Ishikawa (cell line): ENCODE measurements around the gene CPNE2.
A peak's percentile ranks its signal among the peaks of the same experiment; 100 is the strongest.

Experiments used
- CEBPB ChIP-seq: IDR thresholded peaks from 2 replicates; pipeline ENCODE4 v1.6.1; 2012
- CREB1 ChIP-seq: IDR thresholded peaks from 2 replicates; pipeline ENCODE4 v1.6.1; 2012; ENCODE audit warnings: low read depth
- EGR1 ChIP-seq: IDR thresholded peaks from 2 replicates; pipeline ENCODE4 v1.6.1; 2012
- EP300 ChIP-seq: IDR thresholded peaks from 2 replicates; pipeline ENCODE4 v1.6.1; 2012; ENCODE audit warnings: borderline replicate concordance
- FOXM1 ChIP-seq: IDR thresholded peaks from 2 replicates; pipeline ENCODE4 v1.6.1; 2012; ENCODE audit warnings: low read depth, borderline replicate concordance
- MAX ChIP-seq: IDR thresholded peaks from 2 replicates; pipeline ENCODE4 v1.6.1; 2012
- NFIC ChIP-seq: IDR thresholded peaks from 2 replicates; pipeline ENCODE4 v1.6.1; 2012
- RAD21 ChIP-seq: IDR thresholded peaks from 2 replicates; pipeline ENCODE4 v1.6.1; 2012; ENCODE audit warnings: low read depth
- TAF1 ChIP-seq: IDR thresholded peaks from 2 replicates; pipeline ENCODE4 v1.6.1; 2012; ENCODE audit warnings: low read depth, mild to moderate bottlenecking
- TCF12 ChIP-seq: IDR thresholded peaks from 2 replicates; pipeline ENCODE4 v1.6.1; 2012; ENCODE audit warnings: low read depth
- TEAD4 ChIP-seq: IDR thresholded peaks from 2 replicates; pipeline ENCODE4 v1.6.1; 2012
- USF1 ChIP-seq: IDR thresholded peaks from 2 replicates; pipeline ENCODE4 v1.6.1; 2012
- YY1 ChIP-seq: IDR thresholded peaks from 2 replicates; pipeline ENCODE4 v1.6.1; 2012; ENCODE audit warnings: low read depth
- ZBTB7A ChIP-seq: IDR thresholded peaks from 2 replicates; pipeline ENCODE4 v1.6.1; 2012; ENCODE audit warnings: low read depth
- TF ChIP-seq, protein P1 (sequence below): IDR thresholded peaks from 2 replicates; pipeline ENCODE4 v1.6.1; 2012; ENCODE audit warnings: low read depth, mild to moderate bottlenecking

Gene CPNE2

GRCh38 chr16:57091975-57092785 lies at the start of gene CPNE2:
CPNE2 (plus strand) TSS chr16:57092583; CDS start chr16:57110743, 18,160 bp downstream.
- TF ChIP-seq FOXM1 = no peak
- TF ChIP-seq CREB1 = no peak
- TF ChIP-seq CEBPB = no peak
- TF ChIP-seq TAF1 = no peak
- no peak for TF ChIP-seq TCF12
- TF ChIP-seq EP300 = no peak
- no peak for TF ChIP-seq RAD21
- TF ChIP-seq TEAD4 = no peak
- no peak; the same call in 1 of the 2 replicates for TF ChIP-seq EGR1

DNA sequence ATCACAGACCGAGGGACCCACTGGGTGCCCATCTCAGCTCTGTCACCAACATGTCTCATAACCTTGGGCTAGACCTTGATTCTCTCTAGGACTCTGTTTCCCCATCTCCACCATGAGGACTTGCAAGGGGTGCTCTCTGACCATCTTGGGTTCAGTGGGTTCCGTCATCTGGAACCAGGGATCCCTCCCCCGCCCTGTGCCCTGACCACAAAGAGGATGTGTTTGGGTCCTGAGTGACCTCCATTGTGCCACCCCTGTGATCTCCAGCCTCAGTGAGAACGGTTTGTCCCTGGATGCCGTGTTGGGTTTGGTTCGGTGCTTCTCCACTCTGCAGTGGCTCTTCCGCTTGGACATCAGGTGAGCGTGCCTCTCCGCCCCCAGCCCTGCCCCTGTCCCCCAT lies 49.1 kb upstream of the CPNE2 start:
- TF ChIP-seq NFIC = no peak
- no peak for TF ChIP-seq TCF12
- no peak for TF ChIP-seq CEBPB
- no peak for TF ChIP-seq TEAD4
- no peak for TF ChIP-seq MAX
- TF ChIP-seq YY1 = no peak
- TF ChIP-seq USF1 = no peak
- TF ChIP-seq TAF1 = no peak

GRCh38 chr16:57044931-57045693 lies 47.3 kb upstream of the CPNE2 start:
- no peak for TF ChIP-seq EGR1
- no peak for TF ChIP-seq TEAD4
- no peak for TF ChIP-seq USF1
- no peak for TF ChIP-seq EP300
- TF ChIP-seq TCF12 = no peak
- TF ChIP-seq CREB1 = no peak
- no peak for TF ChIP-seq CEBPB
- TF ChIP-seq TAF1 = no peak
- TF ChIP-seq ZBTB7A = no peak
- TF ChIP-seq, protein P1, sequence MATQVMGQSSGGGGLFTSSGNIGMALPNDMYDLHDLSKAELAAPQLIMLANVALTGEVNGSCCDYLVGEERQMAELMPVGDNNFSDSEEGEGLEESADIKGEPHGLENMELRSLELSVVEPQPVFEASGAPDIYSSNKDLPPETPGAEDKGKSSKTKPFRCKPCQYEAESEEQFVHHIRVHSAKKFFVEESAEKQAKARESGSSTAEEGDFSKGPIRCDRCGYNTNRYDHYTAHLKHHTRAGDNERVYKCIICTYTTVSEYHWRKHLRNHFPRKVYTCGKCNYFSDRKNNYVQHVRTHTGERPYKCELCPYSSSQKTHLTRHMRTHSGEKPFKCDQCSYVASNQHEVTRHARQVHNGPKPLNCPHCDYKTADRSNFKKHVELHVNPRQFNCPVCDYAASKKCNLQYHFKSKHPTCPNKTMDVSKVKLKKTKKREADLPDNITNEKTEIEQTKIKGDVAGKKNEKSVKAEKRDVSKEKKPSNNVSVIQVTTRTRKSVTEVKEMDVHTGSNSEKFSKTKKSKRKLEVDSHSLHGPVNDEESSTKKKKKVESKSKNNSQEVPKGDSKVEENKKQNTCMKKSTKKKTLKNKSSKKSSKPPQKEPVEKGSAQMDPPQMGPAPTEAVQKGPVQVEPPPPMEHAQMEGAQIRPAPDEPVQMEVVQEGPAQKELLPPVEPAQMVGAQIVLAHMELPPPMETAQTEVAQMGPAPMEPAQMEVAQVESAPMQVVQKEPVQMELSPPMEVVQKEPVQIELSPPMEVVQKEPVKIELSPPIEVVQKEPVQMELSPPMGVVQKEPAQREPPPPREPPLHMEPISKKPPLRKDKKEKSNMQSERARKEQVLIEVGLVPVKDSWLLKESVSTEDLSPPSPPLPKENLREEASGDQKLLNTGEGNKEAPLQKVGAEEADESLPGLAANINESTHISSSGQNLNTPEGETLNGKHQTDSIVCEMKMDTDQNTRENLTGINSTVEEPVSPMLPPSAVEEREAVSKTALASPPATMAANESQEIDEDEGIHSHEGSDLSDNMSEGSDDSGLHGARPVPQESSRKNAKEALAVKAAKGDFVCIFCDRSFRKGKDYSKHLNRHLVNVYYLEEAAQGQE = no peak
- no peak for TF ChIP-seq FOXM1
- no peak for TF ChIP-seq YY1
- no peak for TF ChIP-seq RAD21
- TF ChIP-seq MAX = no peak
- TF ChIP-seq NFIC = no peak

DNA sequence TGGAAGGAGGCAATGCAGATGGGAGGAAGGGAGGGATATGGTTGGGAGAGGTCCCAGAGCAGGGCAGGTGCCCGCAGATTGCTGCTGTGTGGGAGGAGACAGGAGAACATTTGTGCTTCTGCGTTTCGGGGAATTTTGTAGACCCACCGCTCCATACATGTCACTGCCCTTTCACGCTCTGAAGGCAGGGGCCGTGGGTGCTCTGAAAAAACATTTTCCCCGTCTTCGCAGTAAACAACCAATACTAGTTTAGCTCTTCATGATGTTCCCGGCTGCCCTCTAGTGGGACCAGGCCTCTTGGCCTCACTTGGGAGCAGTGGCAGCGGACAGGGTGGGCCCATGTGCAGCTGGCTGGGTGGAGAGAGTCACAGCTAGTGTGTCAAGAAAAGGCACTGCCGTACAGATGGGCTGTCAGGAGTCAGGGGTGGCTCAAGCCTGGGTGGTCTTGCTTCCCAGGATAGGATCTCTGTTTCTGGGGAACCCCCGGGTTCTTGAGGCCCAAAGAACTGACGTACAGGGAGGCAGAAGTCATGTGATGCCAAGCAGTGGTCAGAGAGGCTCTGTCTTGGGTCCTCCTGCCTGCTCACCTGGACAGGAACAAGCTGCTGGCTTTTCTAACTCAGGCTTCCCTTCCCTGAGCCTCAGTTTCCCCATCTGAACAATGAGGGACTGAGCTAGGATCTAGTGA lies 46.5 kb upstream of the CPNE2 start:
- TF ChIP-seq RAD21 (peak; percentile 25; the same call in 1 of the 2 replicates), EGR1 (no peak)

DNA sequence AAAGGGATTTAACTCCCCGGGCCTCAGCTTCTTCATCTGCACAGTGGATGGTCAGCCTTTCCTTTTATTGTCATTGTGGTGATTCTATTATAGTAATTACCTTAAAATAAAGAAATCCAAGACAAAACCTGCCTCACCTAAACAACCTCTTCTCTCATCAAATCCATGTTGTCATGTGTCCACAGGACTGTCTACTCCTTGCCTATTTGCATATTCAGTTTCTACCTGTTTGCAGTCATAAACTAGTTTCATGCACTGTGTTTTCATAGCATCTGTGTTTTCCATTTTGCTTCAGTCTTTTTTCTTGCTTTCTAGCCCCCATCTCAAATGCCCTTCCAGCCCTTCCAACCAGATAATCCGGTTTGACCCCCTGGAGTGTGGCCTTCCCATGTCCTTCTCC lies 44.3 kb upstream of the CPNE2 start:
- TF ChIP-seq YY1 = no peak
- no peak for TF ChIP-seq TEAD4
- TF ChIP-seq EGR1 = no peak
- no peak for TF ChIP-seq USF1
- TF ChIP-seq TCF12 = no peak
- no peak for TF ChIP-seq RAD21
- no peak for TF ChIP-seq EP300
- no peak for TF ChIP-seq NFIC
- TF ChIP-seq CEBPB = no peak
- no peak for TF ChIP-seq ZBTB7A
- TF ChIP-seq, protein P1 = no peak
- no peak for TF ChIP-seq MAX
- no peak for TF ChIP-seq CREB1
- TF ChIP-seq FOXM1 = no peak
- no peak for TF ChIP-seq TAF1
